Muscle layer of colon (tissue), 2 donors: Measurements from ENCODE around the gene C1QTNF4.

Source experiments
- H3K27ac ChIP-seq: one replicate; pipeline ENCODE4 v1.7.0; 2013; ENCODE audit warnings: low read depth, mild to moderate bottlenecking, low read length, moderate library complexity
- H3K27me3 ChIP-seq, 2 donors: one replicate each; pipeline ENCODE4 v1.7.0; 2013; ENCODE audit warnings: low read length in 2 of 2, mild to moderate bottlenecking in 2 of 2; ENCODE audit not compliant: insufficient read depth in 2 of 2, control insufficient read depth in 1 of 2
- H3K36me3 ChIP-seq: one replicate; pipeline ENCODE4 v1.7.0; 2013; ENCODE audit warnings: mild to moderate bottlenecking, low read length; ENCODE audit not compliant: insufficient read depth
- H3K4me1 ChIP-seq: one replicate; pipeline ENCODE4 v1.7.0; 2013; ENCODE audit warnings: mild to moderate bottlenecking, low read length; ENCODE audit not compliant: insufficient read depth
- H3K4me3 ChIP-seq, 2 donors: one replicate each; pipeline ENCODE4 v1.7.0; 2013; ENCODE audit warnings: low read length in 2 of 2, low read depth in 1 of 2, mild to moderate bottlenecking in 1 of 2, moderate library complexity in 1 of 2
- H3K9ac ChIP-seq: one replicate; pipeline ENCODE4 v1.7.0; 2013; ENCODE audit warnings: low read length
- H3K9me3 ChIP-seq: one replicate; pipeline ENCODE4 v1.7.0; 2013; ENCODE audit warnings: mild to moderate bottlenecking, low read length
- donor health status: abdominal sarcoma.
- donor health status: Adenocarcinoma of cecum.

C1QTNF4 gene

GRCh38 chr11:47616726-47617416 is 22.7 kb upstream of the C1QTNF4 start:
- H3K36me3 ChIP-seq: peaks cover 21% of the 10 kb centered on the region

GRCh38 chr11:47615249-47615648 is 21.0 kb upstream of the C1QTNF4 start:
- Histone ChIP-seq H3K9me3 (no peaks in the 10 kb centered on the region), H3K36me3 (peaks cover 11% of the 10 kb centered on the region), H3K27ac (no peak overlapping the region), H3K9ac (no peak overlapping the region), H3K27me3 (no peaks in the 10 kb centered on the region), H3K4me3 (no peak overlapping the region), H3K4me1 (no peaks in the 10 kb centered on the region)

More at GRCh38 chr11:47616726-47617416, 22.7 kb upstream of the C1QTNF4 start:
- H3K9ac ChIP-seq: no peak overlapping the region
- no peak overlapping the region for H3K4me3 ChIP-seq
- H3K27ac ChIP-seq: no peak overlapping the region
- no peaks in the 10 kb centered on the region for H3K4me1 ChIP-seq
- H3K27me3 ChIP-seq: no peaks in the 10 kb centered on the region
- H3K9me3 ChIP-seq: no peaks in the 10 kb centered on the region

- Histone ChIP-seq H3K4me1 (peaks cover 8% of the 10 kb centered on the region), H3K4me3 (no peak overlapping the region), H3K9me3 (no peaks in the 10 kb centered on the region), H3K27me3 (no peaks in the 10 kb centered on the region), H3K9ac (no peak overlapping the region), H3K27ac (no peak overlapping the region), H3K36me3 (peaks cover 7% of the 10 kb centered on the region)
Observed at GRCh38 chr11:47611348-47611794, 17.2 kb upstream of the C1QTNF4 start.

GRCh38 chr11:47609675-47610074 is 15.5 kb upstream of the C1QTNF4 start:
- Histone ChIP-seq H3K4me3 (no peak overlapping the region), H3K36me3 (peaks cover 7% of the 10 kb centered on the region), H3K9me3 (no peaks in the 10 kb centered on the region), H3K9ac (no peak overlapping the region), H3K4me1 (peaks cover 8% of the 10 kb centered on the region), H3K27me3 (no peaks in the 10 kb centered on the region), H3K27ac (no peak overlapping the region)

GRCh38 chr11:47607380-47607779 is 13.2 kb upstream of the C1QTNF4 start:
- H3K36me3 ChIP-seq: peaks cover 7% of the 10 kb centered on the region
- H3K9ac ChIP-seq: no peak overlapping the region
- H3K4me3 ChIP-seq: no peak overlapping the region
- H3K27ac ChIP-seq: no peak overlapping the region
- no peaks in the 10 kb centered on the region for H3K27me3 ChIP-seq
- H3K9me3 ChIP-seq: no peaks in the 10 kb centered on the region
- peaks cover 8% of the 10 kb centered on the region for H3K4me1 ChIP-seq

- Histone ChIP-seq H3K27ac (no peak overlapping the region), H3K9ac (no peak overlapping the region)
Observed at GRCh38 chr11:47606731-47607130, 12.5 kb upstream of the C1QTNF4 start.

GRCh38 chr11:47605921-47606320 is 11.7 kb upstream of the C1QTNF4 start:
- Histone ChIP-seq H3K9me3 (no peaks in the 10 kb centered on the region), H3K36me3 (peaks cover 7% of the 10 kb centered on the region), H3K9ac (no peak overlapping the region), H3K27me3 (no peaks in the 10 kb centered on the region), H3K4me1 (peaks cover 8% of the 10 kb centered on the region), H3K27ac (no peak overlapping the region), H3K4me3 (no peak overlapping the region)

More at GRCh38 chr11:47606731-47607130, 12.5 kb upstream of the C1QTNF4 start:
- Histone ChIP-seq H3K4me3 (no peak overlapping the region), H3K9me3 (no peaks in the 10 kb centered on the region), H3K27me3 (no peaks in the 10 kb centered on the region), H3K4me1 (peaks cover 8% of the 10 kb centered on the region), H3K36me3 (peaks cover 7% of the 10 kb centered on the region)

GRCh38 chr11:47603295-47603694 is 9.1 kb upstream of the C1QTNF4 start:
- Histone ChIP-seq H3K36me3 (no peaks in the 10 kb centered on the region), H3K27ac (no peak overlapping the region), H3K27me3 (no peaks in the 10 kb centered on the region), H3K4me1 (peaks cover 8% of the 10 kb centered on the region), H3K4me3 (no peak overlapping the region), H3K9ac (no peak overlapping the region), H3K9me3 (no peaks in the 10 kb centered on the region)

- H3K27me3 ChIP-seq: peaks cover 0 to 4% of the 10 kb centered on the region in 2 donors
- H3K9ac ChIP-seq: no peak overlapping the region
- no peaks in the 10 kb centered on the region for H3K9me3 ChIP-seq
- no peaks in the 10 kb centered on the region for H3K36me3 ChIP-seq
- no peaks in the 10 kb centered on the region for H3K4me1 ChIP-seq
- H3K27ac ChIP-seq: no peak overlapping the region
- H3K4me3 ChIP-seq: no peak overlapping the region
Observed at GRCh38 chr11:47599902-47600301, 5.7 kb upstream of the C1QTNF4 start.

- H3K4me1 ChIP-seq: peaks cover 9% of the 10 kb centered on the region
- no peak overlapping the region for H3K27ac ChIP-seq
- H3K36me3 ChIP-seq: no peaks in the 10 kb centered on the region
- no peak overlapping the region for H3K9ac ChIP-seq
- H3K4me3 ChIP-seq: no peak overlapping the region
- H3K9me3 ChIP-seq: no peaks in the 10 kb centered on the region
- H3K27me3 ChIP-seq: peaks cover 15 to 24% of the 10 kb centered on the region in 2 donors
Observed at GRCh38 chr11:47595967-47596366, 1.8 kb upstream of the C1QTNF4 start.

GRCh38 chr11:47595029-47595428 is 818 bp upstream of the C1QTNF4 start:
- H3K4me3 ChIP-seq: no peak overlapping the region
- H3K36me3 ChIP-seq: no peaks in the 10 kb centered on the region
- H3K27ac ChIP-seq: no peak overlapping the region
- peaks cover 9% of the 10 kb centered on the region for H3K4me1 ChIP-seq
- H3K9me3 ChIP-seq: no peaks in the 10 kb centered on the region
- peaks cover 15 to 24% of the 10 kb centered on the region in 2 donors for H3K27me3 ChIP-seq
- H3K9ac ChIP-seq: no peak overlapping the region

- no peak overlapping the region for H3K9ac ChIP-seq
- H3K9me3 ChIP-seq: no peaks in the 10 kb centered on the region
- H3K4me1 ChIP-seq: peaks cover 18% of the 10 kb centered on the region
- H3K27me3 ChIP-seq: peaks cover 15 to 28% of the 10 kb centered on the region in 2 donors
- no peak overlapping the region for H3K27ac ChIP-seq
- H3K4me3 ChIP-seq: no peak overlapping the region
- no peaks in the 10 kb centered on the region for H3K36me3 ChIP-seq
Observed at GRCh38 chr11:47593492-47593933, 698 bp downstream of the C1QTNF4 start.
